VCaP (cell line): ENCODE measurements around the gene RAPGEF5.

Experiments used
- H3K27ac ChIP-seq: fragments of 450-650 bp; 2 replicates; pipeline ENCODE4 v1.5.1; 2017
- TF ChIP-seq, protein P1 (sequence below): fragments of 450-650 bp; conservative IDR thresholded peaks from 2 replicates; pipeline ENCODE4 v1.5.1; 2017; ENCODE audit warnings: mild to moderate bottlenecking, moderate library complexity

Gene RAPGEF5

DNA sequence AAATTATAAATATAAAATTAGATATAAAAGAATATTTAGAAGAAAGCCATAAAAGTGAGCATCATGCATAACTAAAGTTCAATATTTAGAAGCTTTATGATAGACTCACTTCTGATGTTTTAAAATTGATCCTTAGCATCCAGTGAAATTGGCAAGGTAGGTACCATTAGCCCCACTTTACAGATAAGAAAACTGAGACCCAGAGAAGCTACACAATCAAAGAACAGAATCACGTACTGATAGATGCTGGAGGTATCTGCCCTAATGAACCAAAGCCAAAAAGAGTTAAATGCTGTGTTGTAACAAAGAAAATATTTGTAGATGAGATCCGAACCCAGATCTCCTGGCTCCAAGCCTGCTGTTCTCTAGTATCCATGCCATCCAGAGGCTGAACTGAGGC, 42.6 kb upstream of the RAPGEF5 start:
- no peak overlapping the region for H3K27ac ChIP-seq
- TF ChIP-seq, protein P1, sequence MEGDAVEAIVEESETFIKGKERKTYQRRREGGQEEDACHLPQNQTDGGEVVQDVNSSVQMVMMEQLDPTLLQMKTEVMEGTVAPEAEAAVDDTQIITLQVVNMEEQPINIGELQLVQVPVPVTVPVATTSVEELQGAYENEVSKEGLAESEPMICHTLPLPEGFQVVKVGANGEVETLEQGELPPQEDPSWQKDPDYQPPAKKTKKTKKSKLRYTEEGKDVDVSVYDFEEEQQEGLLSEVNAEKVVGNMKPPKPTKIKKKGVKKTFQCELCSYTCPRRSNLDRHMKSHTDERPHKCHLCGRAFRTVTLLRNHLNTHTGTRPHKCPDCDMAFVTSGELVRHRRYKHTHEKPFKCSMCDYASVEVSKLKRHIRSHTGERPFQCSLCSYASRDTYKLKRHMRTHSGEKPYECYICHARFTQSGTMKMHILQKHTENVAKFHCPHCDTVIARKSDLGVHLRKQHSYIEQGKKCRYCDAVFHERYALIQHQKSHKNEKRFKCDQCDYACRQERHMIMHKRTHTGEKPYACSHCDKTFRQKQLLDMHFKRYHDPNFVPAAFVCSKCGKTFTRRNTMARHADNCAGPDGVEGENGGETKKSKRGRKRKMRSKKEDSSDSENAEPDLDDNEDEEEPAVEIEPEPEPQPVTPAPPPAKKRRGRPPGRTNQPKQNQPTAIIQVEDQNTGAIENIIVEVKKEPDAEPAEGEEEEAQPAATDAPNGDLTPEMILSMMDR: no peak

GRCh38 chr7:22399091-22399490, 42.1 kb upstream of the RAPGEF5 start:
- no peak overlapping the region for H3K27ac ChIP-seq
- TF ChIP-seq, protein P1: no peak

DNA sequence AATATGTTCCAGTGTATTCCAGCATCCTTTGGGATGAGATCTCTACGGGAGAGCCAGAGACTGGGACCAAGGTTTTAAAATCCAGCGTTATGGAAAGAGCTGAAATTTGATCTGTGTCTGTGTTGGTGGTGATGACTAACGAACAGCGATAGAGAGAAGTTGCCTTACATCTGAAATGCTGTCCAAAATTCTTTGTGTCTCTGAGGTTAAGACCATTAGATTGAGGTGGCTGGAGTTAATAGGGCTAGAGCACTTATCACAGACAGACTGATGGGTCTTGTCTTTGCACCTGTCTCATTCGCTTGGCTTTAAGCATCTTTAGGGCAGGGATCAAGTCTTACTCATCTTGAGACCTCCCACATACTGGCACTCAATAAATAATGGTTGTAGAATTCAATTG, 41.0 kb upstream of the RAPGEF5 start:
- TF ChIP-seq, protein P1: no peak
- H3K27ac ChIP-seq: no peak overlapping the region

- TF ChIP-seq, protein P1: no peak
- H3K27ac ChIP-seq: no peak overlapping the region
Measured at GRCh38 chr7:22395222-22395621, 38.3 kb upstream of the RAPGEF5 start.

GRCh38 chr7:22394739-22395138, 37.8 kb upstream of the RAPGEF5 start:
- TF ChIP-seq, protein P1: no peak
- H3K27ac ChIP-seq: no peak overlapping the region

GRCh38 chr7:22393913-22394729, 37.2 kb upstream of the RAPGEF5 start:
- TF ChIP-seq, protein P1: no peak
- no peak overlapping the region for H3K27ac ChIP-seq

DNA sequence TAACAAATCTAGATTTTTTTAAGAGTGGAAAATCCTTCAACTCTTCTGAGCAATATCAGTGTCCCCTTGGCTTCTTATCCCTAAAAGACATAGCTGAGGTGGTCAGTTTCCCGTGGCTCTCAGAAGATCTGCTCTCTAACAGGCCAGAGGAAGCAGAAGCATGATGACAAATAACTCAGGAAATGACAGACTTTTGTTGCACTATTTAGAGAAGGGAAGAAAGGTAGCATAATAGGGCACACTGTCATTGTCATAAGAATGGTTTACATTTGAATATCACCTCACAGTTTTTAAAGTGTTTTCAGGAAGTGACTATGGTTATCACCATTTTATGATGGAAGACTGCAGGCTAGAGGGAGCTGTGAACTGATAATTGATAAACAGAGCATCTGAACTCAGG, 33.6 kb upstream of the RAPGEF5 start:
- H3K27ac ChIP-seq: no peak overlapping the region
- TF ChIP-seq, protein P1: no peak
